Stimulated activated CD8-positive, alpha-beta memory T cell treated with anti-CD3 and anti-CD28 coated beads, Interleukin-12 subunit alpha, Interleukin-12 subunit beta, amount 100 ng/mL, for 4 hours (primary cell): ENCODE data around the gene VAPA.

ENCODE experiments used
- DNase-seq: peaks from one replicate; pipeline ENCODE4 v3.0.0-alpha.2; 2020; ENCODE audit warnings: low read depth

Gene VAPA, protein sequence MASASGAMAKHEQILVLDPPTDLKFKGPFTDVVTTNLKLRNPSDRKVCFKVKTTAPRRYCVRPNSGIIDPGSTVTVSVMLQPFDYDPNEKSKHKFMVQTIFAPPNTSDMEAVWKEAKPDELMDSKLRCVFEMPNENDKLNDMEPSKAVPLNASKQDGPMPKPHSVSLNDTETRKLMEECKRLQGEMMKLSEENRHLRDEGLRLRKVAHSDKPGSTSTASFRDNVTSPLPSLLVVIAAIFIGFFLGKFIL

DNA sequence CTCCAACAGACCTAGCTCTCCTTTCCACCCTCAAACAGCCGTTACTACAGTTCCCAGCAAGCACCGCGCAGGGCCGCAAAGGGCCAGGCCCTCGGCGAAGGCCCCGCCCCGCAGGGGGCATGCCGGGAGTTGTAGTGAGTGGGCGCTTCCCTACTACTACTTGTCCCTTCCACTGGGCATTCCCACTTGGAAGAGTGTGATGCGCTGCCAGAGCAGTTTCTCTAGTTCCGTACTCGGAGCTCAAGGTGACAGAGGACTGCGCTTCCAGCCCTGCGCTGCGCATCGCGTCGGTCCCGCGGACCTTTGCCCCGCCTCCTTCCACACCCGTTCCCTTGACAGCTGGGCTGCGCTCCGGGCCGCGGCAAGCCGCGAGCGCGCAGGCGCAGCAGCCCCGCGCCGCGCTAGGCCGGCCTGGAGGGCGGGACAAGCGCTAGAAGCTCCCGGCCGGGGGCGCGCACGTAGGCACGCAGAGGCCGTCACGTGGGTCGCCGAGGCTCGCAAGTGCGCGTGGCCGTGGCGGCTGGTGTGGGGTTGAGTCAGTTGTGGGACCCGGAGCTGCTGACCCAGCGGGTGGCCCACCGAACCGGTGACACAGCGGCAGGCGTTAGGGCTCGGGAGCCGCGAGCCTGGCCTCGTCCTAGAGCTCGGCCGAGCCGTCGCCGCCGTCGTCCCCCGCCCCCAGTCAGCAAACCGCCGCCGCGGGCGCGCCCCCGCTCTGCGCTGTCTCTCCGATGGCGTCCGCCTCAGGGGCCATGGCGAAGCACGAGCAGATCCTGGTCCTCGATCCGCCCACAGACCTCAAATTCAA lies at the start of gene VAPA:
TSS of gene VAPA (plus strand) at position 491 of the 808 bp plus-strand sequence. CDS start at position 732, 241 bp downstream.
- DNase-seq: peak; percentile 91

DNA sequence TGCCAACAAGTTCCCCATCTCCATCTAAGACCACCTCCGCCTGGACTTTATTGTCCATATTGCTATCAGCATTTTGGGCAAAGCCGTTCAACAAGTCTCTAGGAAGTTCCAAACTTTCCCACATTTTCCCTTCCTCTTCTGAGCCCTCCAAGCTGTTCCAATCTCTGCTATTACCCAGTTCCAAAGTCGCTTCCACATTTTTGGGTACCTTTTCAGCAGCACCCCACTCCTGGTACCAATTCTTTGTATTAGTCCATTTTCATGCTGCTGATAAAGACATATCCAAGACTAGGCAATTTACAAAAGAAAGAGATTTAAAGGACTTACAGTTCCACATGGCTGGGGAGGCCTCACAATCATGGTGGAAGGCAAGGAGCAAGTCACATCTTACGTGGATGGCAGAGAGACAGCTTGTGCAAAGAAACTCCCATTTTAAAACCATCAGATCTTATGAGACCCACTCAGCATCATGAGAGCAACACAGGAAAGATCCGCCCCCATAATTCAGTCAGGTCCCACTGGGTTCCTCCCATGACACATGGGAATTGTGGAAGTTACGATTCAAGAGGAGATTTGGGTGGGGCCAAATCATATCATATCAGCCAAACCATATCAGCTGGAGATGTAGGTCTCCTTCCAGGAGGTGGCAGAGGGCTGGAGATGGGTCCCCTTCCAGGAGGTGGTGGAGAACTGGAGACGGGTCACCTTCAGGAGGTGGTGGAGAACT lies 47.9 kb upstream of the VAPA start:
- no peak for DNase-seq

DNA sequence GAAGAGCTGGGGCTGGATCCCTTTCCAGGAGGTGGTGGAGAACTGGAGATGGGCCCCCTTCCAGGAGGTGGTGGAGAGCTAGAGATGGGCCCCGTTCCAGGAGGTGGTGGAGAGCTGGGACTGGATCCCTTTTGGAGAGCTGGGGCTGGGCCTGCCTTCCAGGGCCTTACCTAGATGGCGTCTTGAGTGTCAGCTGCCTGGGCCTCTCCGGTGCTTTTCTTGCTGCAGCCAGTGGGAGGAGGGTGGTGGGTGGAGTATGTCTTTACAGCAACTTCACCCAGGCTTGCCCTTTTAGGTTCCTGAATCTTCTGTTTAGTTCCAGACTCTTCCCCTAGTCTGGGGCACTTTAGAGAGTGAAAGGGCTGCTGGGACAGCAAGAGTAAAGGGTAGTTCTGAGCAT lies 47.2 kb upstream of the VAPA start:
- DNase-seq: no peak

DNA sequence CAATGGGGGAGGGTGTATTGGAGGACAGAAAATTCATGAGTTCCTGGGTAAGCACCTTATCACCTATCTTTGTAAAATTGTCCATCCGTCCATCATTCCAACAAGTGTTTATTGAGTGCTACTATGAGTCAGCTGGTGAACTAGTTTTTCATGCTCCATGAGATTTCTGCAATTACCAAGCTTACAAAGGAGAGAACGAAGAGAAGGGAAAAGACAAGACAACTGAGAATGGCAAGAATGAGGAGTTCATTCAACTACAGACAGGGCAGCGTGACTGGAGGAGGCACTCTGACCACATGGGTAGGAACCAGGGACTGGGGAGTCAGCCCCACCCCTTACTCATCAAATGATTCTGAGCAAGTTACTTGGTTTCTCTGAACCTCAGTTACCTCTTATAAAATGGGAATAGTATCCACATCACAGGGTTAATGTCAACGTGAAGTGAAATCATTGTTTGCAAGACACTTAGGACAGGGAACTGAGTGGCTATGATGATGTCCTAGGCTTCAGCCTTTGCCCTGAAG lies 46.7 kb upstream of the VAPA start:
- DNase-seq: no peak

DNA sequence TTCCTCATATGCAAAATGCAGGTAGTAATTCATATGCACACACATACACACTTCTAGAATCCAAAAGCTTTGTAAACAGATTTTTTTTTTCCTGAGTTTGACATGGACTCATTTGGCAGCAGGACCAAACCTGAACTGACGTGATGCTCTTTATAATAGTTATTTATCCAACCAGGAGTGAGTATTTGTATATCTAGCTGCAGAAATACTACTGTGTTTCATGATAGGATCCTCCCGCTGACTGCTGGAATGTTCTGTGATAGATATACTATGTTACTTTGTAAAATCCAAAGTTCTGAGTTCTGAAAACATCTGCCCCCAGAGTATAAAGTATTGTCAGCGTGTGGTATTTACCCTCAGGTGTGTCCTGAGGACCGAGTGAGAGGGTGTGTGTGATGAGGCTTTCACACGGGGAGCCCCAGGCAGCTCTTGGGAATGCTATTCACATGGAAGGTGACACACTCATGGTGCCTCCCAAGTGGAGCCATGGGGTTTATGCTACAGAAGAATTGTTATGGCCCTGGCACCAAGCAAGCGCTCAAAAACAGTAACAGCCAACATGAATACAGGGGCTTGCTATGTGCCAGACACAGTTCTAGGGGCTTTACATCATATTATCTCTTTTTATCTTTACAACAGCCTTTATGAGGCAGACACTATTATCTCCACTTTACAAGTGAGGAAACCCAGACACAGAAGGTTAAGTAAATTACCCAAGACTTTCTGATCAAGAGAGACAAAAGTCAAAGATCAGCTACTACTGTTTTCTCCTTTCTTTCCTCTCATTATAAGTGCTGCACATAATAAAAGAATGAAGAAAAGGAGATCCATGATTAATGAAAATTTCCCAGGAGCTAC lies 44.7 kb upstream of the VAPA start:
- DNase-seq: no peak

DNA sequence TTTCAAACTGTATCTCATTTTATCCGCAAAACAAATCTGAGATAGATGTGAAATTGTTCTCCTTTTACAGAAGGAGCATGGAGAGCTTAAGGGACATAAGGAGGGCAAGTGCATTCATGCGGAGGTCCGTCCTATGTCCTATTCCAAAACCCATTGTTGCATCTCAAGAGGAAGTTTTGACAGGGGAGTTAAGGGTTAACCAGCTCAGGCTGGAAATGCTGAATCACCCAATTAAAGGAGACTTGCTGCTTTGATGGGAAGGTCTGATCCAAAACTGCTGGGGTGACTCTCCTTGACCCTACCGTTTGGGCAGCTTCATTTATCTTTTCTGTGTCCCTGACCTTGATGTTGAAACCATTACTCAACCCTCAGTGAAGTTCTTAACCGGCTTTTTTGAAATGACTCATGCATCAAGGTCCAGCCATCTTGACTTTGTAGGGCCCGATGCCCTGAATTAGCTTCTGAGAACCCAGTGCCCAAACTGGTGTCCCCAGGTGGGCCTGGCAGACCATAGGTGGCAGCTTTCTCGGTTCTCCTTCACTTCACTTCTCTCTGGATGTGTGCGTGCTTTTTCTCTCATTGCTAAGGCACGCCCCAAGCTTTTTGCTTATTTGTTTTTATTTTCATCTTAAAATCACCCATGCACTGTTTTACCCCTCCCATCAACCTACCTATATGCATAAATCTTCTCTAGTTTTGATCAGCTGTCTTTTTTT lies 43.9 kb upstream of the VAPA start:
- no peak for DNase-seq

DNA sequence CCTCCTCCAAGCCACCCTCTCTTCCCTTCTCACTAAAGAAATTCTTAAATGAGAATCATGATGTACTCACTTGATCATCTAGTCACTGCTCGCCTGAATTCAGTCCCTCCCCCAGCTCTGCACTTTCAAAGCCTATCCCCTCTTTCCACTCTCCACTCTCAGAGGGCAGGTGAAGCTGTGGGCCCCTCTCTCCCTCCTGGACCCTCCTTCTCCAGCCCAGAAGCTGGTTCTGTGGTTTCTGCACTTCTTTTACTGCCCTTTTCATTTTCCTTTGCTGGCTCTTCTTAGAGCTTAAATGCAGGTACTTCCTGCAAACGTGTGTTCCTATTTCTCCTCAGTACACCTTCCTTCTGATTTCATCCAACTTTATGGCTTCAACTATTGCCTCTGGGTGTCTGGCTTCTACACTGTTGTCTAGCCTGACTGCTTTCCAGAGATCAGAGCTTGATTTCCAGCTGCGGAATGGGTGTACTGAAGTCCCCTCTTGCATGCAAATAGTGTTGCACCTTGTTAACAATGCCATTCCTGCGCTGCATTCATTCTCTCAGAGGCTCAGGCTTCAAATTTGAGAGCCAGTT lies 43.3 kb upstream of the VAPA start:
- no peak for DNase-seq

DNA sequence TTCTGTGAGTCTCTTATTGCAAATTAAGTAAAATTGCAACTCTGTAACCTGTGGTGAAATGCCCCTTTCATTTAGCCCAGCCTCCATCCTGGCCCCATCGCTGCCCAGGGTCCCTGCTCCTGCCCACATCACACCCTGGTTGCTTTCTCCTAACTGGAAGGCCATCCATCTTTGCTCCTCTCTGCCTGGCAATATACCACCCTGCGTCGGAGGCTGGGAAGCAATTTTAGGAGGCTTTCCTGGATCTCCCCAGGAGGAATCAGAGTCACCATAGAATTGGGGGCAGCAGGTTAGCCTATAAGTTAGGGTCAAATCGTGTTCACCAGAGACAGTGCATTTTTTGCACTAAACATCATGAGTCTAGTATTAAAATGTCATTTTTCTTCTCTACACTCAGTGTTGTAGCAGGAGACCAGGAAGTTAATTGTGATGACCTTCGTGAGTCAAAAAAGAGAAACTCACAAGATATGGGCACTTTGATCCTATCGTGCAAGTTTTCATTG lies 42.5 kb upstream of the VAPA start:
- DNase-seq: no peak

DNA sequence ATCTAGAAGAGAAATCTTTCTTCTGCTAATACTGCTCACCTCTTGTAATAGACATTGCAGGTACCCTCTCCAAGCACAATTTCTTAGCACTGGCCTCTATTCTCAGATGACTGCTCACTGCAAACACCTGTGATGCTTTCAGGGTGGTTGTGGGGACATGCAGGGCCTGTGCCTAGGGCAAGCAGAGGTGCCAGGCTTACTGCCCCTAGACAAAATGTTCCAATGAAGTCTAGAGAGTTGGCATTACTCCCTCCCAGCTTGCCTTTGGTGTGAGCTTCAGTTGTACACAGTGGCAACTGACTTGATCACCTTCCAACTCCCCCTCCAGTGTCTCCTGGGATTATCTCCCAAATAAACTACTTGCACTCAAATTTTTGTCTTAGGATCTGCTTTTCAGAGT lies 41.0 kb upstream of the VAPA start:
- DNase-seq: no peak

DNA sequence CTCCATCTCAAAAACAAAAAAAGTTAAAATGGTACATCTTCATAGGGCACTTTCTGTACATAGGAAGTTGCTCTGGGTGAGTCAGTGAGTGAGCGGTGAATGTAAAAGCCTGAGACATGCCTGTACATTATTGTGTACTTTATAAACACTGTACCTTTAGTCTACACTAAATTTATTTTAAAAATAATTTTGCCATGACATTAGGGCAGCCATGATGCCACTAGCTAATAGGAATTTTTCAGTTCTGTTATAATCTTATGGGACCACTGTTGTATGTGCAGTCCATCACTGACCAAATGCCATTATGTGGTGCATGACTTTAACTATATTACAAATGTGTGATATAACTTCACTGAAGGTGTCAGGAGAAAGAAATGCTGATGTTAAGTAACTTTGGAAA lies 39.1 kb upstream of the VAPA start:
- no peak for DNase-seq

DNA sequence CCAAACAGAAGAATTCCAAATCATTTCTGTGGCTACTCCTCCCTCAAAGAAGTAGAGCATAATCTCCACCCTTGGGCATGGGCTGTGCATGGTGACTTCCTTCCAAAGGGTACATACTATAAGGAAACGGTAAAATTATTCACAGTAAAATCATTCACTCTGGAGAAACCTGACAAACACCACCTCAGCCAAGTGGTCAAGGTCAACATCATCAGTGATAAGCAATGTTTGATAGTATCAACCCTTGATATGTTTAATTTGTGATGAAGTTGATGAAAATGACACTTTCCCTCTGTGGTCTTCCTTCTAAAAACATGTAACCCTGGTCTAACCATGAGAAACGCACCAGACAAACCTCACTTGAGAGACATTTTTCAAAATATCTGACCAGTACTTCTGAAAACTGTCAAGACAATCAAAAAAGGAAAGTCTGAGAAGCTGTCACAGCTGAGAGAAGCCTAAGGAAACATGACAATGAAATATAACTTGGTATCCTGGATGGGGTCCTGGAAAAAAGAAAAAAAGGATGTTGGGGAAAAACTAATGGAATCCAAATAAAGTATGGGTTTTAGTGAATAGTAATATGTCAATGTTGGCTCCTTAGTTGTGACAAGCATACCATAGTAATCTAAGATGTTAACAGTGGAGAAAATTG lies 37.5 kb upstream of the VAPA start:
- no peak for DNase-seq

DNA sequence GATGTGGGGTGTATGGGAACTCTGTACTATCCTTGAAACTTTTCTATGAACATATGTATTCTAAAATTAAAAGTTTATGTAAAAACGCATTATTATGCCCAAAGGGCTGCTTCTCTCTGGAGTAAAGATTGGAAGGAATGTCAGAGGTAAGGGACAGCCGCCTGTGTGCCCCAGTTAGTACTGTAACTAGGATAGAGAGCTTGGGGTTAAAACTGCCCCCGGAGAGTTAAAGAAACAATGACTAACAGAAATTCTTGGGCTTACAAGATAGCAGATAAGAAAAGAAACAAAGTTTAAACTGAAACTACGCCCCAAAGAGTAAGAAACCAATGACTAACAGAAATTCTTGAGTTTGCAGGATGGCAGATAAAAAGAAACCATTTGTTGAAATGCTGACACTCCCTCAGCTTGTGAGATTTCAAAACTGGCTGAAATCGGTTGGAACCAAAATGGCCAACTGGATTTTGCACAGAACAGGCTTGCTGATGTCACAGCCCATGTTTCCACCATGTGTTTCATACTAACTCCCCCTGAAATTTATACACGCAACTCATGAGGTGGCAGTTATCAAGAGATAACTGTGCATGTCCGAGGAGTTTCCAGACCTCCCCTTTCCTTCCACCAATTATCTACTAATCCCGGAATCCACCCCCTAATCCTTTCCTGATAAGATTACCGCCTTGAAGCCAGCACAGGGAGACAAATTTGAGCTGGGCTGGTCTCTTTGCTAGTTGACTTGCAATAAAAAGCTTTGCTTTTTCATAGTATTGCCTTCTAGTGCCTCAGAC lies 36.8 kb upstream of the VAPA start:
- no peak for DNase-seq

DNA sequence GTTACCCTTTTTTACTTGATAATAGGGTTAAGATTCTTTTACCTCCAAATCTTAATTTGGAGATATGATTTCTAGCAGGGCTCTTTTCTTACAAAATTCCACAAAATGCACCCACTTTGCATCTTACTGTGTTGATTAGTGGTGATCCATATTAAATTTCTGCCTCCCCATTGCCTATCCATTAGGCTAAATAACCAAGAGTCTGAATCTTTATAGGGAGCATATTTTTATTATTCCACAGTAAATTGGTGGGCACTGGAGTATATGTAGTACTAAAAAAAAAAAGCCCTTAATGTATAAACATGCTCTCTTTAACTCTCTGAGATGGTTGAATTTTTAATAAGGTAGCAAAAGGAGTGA lies 36.2 kb upstream of the VAPA start:
- no peak for DNase-seq

DNA sequence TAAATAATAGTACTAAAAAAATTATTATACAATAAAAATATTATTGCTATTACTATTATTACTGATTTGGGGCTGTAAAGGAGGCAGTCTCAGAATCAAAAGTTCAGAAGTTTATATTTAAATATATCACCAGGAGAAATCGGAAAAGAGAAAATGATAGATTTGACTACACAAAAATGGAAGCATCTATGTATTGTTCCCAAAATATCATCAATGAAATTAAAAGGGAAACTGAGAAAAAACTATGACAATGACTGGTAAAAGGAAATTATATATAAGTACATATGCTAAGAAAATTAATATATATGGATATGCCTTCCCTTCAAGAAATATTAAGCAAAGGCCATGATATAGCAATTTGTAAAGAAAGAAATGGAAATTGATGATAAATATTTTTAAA lies 35.7 kb upstream of the VAPA start:
- DNase-seq: no peak

DNA sequence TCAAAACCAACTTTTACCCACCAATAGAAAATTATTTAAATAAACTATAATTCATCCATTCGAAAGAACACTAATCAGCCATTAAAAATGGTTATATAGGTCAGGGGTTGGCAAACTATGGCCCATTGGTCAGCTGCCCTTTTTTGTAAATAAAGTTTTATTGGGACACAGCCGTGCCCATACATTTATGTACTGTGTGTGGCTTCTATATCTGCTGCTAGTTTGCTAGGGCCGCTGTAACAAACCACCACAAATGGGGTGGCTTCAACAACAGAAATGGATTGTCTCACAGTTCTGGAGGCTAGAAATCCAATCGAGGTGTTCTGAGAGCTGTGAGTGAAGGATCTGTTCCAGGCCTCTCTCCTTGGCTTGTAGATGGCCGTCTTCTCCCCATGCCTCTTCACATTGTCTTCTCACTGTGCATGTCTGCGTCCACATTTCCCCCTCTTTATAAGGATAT lies 35.0 kb upstream of the VAPA start:
- DNase-seq: no peak

DNA sequence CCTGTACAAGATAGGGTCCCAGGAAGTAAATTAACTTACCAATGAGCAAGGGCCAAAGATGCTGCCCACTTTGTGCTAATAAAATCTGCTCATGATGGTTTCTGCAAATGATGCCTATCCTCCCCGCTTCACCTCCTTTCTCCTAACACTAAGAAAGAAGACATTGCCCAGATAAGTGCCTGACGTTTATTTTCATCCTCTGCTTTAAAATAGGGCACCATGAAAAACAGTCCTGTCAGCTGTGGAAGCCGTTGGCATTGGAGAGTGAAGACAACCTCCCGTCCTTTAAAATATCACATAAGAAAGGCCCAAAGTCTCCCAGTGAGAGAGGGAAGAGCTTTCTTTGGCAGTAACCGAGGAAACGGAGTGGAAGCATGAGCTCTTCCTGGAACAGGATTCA lies 29.7 kb upstream of the VAPA start:
- DNase-seq: no peak

DNA sequence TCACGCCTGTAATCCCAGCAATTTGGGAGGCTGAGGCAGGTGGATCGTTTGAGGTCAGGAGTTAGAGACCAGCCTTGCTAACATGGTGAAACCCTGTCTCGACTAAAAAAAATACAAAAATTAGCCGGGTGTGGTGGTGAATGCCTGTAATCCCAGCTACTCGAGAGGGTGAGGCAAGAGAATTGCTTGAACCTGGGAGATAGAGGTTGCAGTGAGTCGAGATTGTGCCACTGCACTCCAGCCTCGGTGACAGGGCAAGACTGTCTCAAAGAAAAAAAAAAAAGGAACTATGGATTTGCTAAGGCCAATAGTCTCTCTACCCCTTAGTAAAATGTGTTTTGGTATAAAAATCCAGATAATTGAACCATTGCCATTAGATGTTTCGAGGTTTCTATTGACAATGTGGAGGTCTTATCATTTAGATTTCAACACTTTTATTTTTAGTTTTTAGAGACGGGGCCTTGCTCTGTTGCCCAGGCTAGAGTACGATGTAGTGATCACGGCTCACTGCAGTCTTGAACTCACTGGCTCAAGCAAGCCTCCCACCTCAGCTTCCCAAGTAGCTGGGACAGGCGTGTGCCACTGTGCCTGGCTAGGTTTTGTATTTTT lies 29.2 kb upstream of the VAPA start:
- DNase-seq: no peak

DNA sequence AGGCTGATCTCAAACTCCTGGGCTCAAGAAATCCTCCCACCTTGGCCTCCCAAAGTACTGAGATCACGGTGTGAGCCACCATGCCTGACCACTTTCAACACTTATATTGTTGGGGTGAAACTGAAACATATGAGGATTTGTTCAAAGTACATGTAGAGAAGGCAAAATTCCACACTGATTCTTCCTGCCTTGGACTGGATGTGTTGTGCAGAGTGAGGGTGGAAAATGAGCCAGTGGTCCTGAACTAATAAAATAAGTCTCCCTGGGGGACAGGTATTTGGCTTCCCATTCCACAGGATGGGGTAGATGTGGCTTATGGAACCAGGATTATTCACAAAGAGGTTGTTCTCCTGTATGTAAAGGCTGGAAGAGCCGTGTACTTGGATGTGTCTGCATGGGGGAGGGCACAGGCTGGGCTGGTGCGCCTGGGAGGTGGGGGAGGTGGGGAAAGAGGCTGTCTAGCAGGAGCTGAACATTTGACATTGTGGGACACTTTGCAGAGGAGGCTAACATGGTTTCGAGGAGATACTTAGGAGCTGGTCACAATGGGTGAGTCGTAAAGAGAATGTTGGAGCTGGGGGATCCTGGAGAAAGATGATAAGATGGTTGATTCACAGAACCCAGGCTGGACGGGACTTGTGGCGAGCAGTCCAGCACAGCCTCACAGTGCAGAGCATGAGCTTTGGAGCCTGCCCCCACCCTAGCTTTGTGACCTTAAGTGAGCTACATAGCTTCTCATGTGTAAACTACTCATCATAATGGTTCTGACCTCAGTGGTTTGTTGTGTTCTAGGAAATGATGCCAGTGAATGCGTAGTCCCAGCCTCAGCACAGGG lies 28.4 kb upstream of the VAPA start, which contains the start of gene TXNDC2:
TSS of gene TXNDC2 (plus strand) at position 804 of the 835 bp plus-strand sequence. CDS start 708 bp downstream, outside the sequence.
- DNase-seq: no peak
